ENCODE results near the gene STARD3NL.

- TF ChIP-seq CTCF (IDR thresholded peaks at IDR 0.05) = no peak
- TF ChIP-seq EP300 (IDR thresholded peaks at IDR 0.05) = no peak
- TF ChIP-seq POLR2A (IDR thresholded peaks at IDR 0.05) = no peak
Observed at GRCh38 chr7:38211940-38212339, 33.9 kb downstream of the STARD3NL start.

Measured in tibial nerve (tissue), 4 donors.